CD4-positive, alpha-beta T cell treated with Interleukin-17A for 4 hours (primary cell): ENCODE measurements around the gene ACSL3.

Experiments used
- DNase-seq: peaks from one replicate; pipeline ENCODE4 v3.0.0-alpha.2; 2020; ENCODE audit warnings: mixed read lengths

Gene ACSL3

GRCh38 chr2:222944552-222944951 lies 83.7 kb downstream of the ACSL3 start:
- no peak for DNase-seq

- no peak for DNase-seq
These were observed 84.3 kb downstream of the ACSL3 start for GRCh38 chr2:222944971-222945740.

- DNase-seq = no peak
These were observed 85.1 kb downstream of the ACSL3 start for GRCh38 chr2:222945887-222946286.

- no peak for DNase-seq
These were observed 86.0 kb downstream of the ACSL3 start for GRCh38 chr2:222946700-222947287.

- DNase-seq = no peak
These were observed 88.2 kb downstream of the ACSL3 start for GRCh38 chr2:222949073-222949472.

- DNase-seq = no peak
These were observed 89.0 kb downstream of the ACSL3 start for GRCh38 chr2:222949690-222950323.

- DNase-seq = no peak
These were observed 89.9 kb downstream of the ACSL3 start for GRCh38 chr2:222950638-222951285.

- DNase-seq = no peak
These were observed 91.4 kb downstream of the ACSL3 start for GRCh38 chr2:222952204-222952603.

- DNase-seq = no peak
These were observed 94.2 kb downstream of the ACSL3 start for GRCh38 chr2:222955008-222955407.

- DNase-seq = no peak
These were observed 98.5 kb downstream of the ACSL3 start for GRCh38 chr2:222959358-222959757.

GRCh38 chr2:222960126-222960525 lies 99.3 kb downstream of the ACSL3 start:
- DNase-seq = no peak

GRCh38 chr2:222963641-222964040 lies 102.8 kb downstream of the ACSL3 start:
- DNase-seq = no peak

GRCh38 chr2:222964376-222965031 lies 103.7 kb downstream of the ACSL3 start:
- DNase-seq = no peak

GRCh38 chr2:222965555-222965954 lies 104.7 kb downstream of the ACSL3 start:
- no peak for DNase-seq

GRCh38 chr2:222968550-222969155 lies 107.8 kb downstream of the ACSL3 start:
- DNase-seq = no peak

- DNase-seq = no peak
These were observed 108.7 kb downstream of the ACSL3 start for GRCh38 chr2:222969491-222969890.

- no peak for DNase-seq
These were observed 111.6 kb downstream of the ACSL3 start for GRCh38 chr2:222972420-222972819.

GRCh38 chr2:222973237-222973636 lies 112.4 kb downstream of the ACSL3 start:
- no peak for DNase-seq

- DNase-seq = no peak
These were observed 112.9 kb downstream of the ACSL3 start for GRCh38 chr2:222973733-222974132.

GRCh38 chr2:222976521-222977061 lies 115.8 kb downstream of the ACSL3 start:
- no peak for DNase-seq

GRCh38 chr2:222977121-222977520 lies 116.3 kb downstream of the ACSL3 start:
- no peak for DNase-seq

- DNase-seq = no peak
These were observed 118.0 kb downstream of the ACSL3 start for GRCh38 chr2:222978850-222979249.
